Endothelial cell of umbilical vein (primary cell): ENCODE data around the gene ELAPOR2. TPM values are rescaled to one million over a fixed set of nuclear protein-coding genes. Genes with fewer than 3 reads are reported as not detected.

Experiments
- BruUV-seq: library from RNA; stranded (reverse); fragments of 400-500 nt; replicated peaks from 2 replicates; lab custom pipeline; 2021; lab: Mats Ljungman, UMichigan
- CTCF ChIA-PET: fragments of 300-600, 350-600 bp; sonication (Branson Sonifier 250); formaldehyde crosslinking; loops from one replicate; lab custom pipeline; 2021; ENCODE audit warnings: antibody characterized with exemption, inconsistent platforms; lab: Charles Lee
- POLR2A ChIA-PET: fragments of 300-600, 350-600 bp; sonication (Branson Sonifier 250); formaldehyde crosslinking; loops from one replicate; lab custom pipeline; 2021; ENCODE audit warnings: antibody characterized with exemption, inconsistent platforms; lab: Charles Lee
- DNase-seq: peaks from one replicate; pipeline ENCODE4 v3.0.0-alpha.2; 2011; ENCODE audit warnings: low read depth, low spot score
- FAIRE-seq: peaks from 2 replicates; lab custom pipeline; 2011; peaks lifted over from hg19 to GRCh38; lab: Jason Lieb, UNC
- H2AFZ ChIP-seq: 2 replicates; pipeline ENCODE4 v1.6.0; 2012; ENCODE audit warnings: low read depth, low read length, control low read depth, inconsistent platforms
- H3K27ac ChIP-seq: 2 replicates; pipeline ENCODE4 v1.5.1; 2011; ENCODE audit warnings: low read depth, mild to moderate bottlenecking, control low read depth, low read length, moderate library complexity; ENCODE audit not compliant: insufficient read depth
- H3K27me3 ChIP-seq, 2 experiments: 2 replicates each; pipeline versions ENCODE4 v1.6.0 to v1.6.1; 2011; ENCODE audit warnings: low read length in 2 of 2, mixed read lengths in 1 of 2; ENCODE audit not compliant: control insufficient read depth in 2 of 2, insufficient read depth in 2 of 2
- H3K36me3 ChIP-seq, 2 experiments: 2 replicates in 1 of 2; 3 replicates in 1 of 2; pipeline ENCODE4 v1.5.1; 2011; ENCODE audit warnings: low read length in 2 of 2, mild to moderate bottlenecking in 1 of 2, moderate library complexity in 1 of 2; ENCODE audit not compliant: control insufficient read depth in 2 of 2, insufficient read depth in 2 of 2; ENCODE audit errors: extremely low read depth in 1 of 2
- H3K4me1 ChIP-seq: 3 replicates; pipeline ENCODE4 v1.5.1; 2011; ENCODE audit warnings: mild to moderate bottlenecking, low read length; ENCODE audit not compliant: control insufficient read depth, insufficient read depth; ENCODE audit errors: extremely low read depth
- H3K4me2 ChIP-seq: 2 replicates; pipeline ENCODE4 v1.6.1; 2011; ENCODE audit warnings: low read length, control low read depth, mixed read lengths; ENCODE audit not compliant: insufficient read depth
- H3K4me3 ChIP-seq, 3 experiments: fragments of 200-600 bp in 1 of 3; sonication (generic), shearing (Covaris generic) in 1 of 3; replicated peaks in 1 of 3; 2 replicates each; pipeline ENCODE4 v1.5.1; 2011 to 2016; ENCODE audit warnings: control low read depth in 3 of 3, low read length in 3 of 3, mild to moderate bottlenecking in 2 of 3, inconsistent platforms in 1 of 3, low read depth in 1 of 3, moderate library complexity in 1 of 3; ENCODE audit not compliant: insufficient read depth in 1 of 3
- H3K79me2 ChIP-seq: 2 replicates; pipeline ENCODE4 v1.6.0; 2012; ENCODE audit warnings: low read length, inconsistent platforms; ENCODE audit not compliant: control insufficient read depth, insufficient read depth
- H3K9ac ChIP-seq: replicated peaks from 2 replicates; pipeline ENCODE3; 2011; ENCODE audit warnings: low read length, control low read depth; ENCODE audit not compliant: insufficient read depth; ENCODE audit errors: extremely low read depth
- H3K9me1 ChIP-seq: replicated peaks from 3 replicates; pipeline ENCODE4 v1.6.0; 2011; ENCODE audit warnings: mild to moderate bottlenecking, low read length; ENCODE audit not compliant: control insufficient read depth, insufficient read depth; ENCODE audit errors: extremely low read depth
- H3K9me3 ChIP-seq: replicated peaks from 2 replicates; pipeline ENCODE4 v1.5.1; 2012; ENCODE audit warnings: low read length, inconsistent platforms; ENCODE audit not compliant: control insufficient read depth, insufficient read depth
- H4K20me1 ChIP-seq: replicated peaks from 2 replicates; pipeline ENCODE3; 2011; ENCODE audit warnings: mild to moderate bottlenecking, low read length; ENCODE audit not compliant: control insufficient read depth, insufficient read depth; ENCODE audit errors: extremely low read depth
- EZH2 ChIP-seq: IDR thresholded peaks from 2 replicates; pipeline ENCODE4 v1.6.1; 2012; ENCODE audit warnings: borderline replicate concordance, low read depth, mild to moderate bottlenecking, moderate library complexity, low read length, inconsistent platforms; ENCODE audit not compliant: severe bottlenecking
- GATA2 ChIP-seq: IDR thresholded peaks from 2 replicates; pipeline ENCODE4 v1.7.0; 2011; ENCODE audit warnings: low read depth, mild to moderate bottlenecking, moderate library complexity, mixed read lengths, low read length; ENCODE audit not compliant: insufficient read length, insufficient read depth
- JUN ChIP-seq: IDR thresholded peaks from 2 replicates; pipeline ENCODE4 v1.6.1; 2011; ENCODE audit warnings: borderline replicate concordance, low read depth; ENCODE audit not compliant: insufficient read length, insufficient read depth
- MYC ChIP-seq: IDR thresholded peaks from one replicate; pipeline ENCODE4 v1.6.1; 2011; ENCODE audit warnings: mild to moderate bottlenecking, low read depth, low read length
- POLR2A ChIP-seq: IDR thresholded peaks from 2 replicates; pipeline ENCODE4 v1.6.1; 2012; ENCODE audit warnings: low read depth, mild to moderate bottlenecking, control low read depth, low read length
- POLR2AphosphoS5 ChIP-seq: IDR thresholded peaks from 2 replicates; pipeline ENCODE4 v1.6.1; 2012; ENCODE audit warnings: low read depth, mild to moderate bottlenecking, control low read depth, low read length, moderate library complexity; ENCODE audit not compliant: insufficient read depth
- dilution Hi-C: fragments of 300-500 bp; cut with MboI; formaldehyde crosslinking; loops from one replicate; pipeline ENCODE4 v1.15.0; 2019; ENCODE audit warnings: low sequenced_read_pairs; ENCODE audit not compliant: extremely low pct_ligation_motif_present
- intact Hi-C: fragments of 100-400 bp; cut with micrococcal nuclease; formaldehyde crosslinking; loops from one replicate; pipeline ENCODE4 v1.10.0; 2022
- polyA plus RNA-seq, 4 experiments: library from polyadenylated mRNA; depleted of rRNA in 3 of 4; stranded (reverse) in 3 of 4; unstranded in 1 of 4; fragments of >200 nt; gene quantifications; 2 replicates each; pipeline versions ENCODE4 v1.2.1 to v1.2.3, GENCODE V29; 2011 to 2012; ENCODE audit warnings: missing spikeins in 1 of 4
- total RNA-seq: library from RNA; stranded (reverse); gene quantifications from 2 replicates; pipeline ENCODE4 v1.2.3, GENCODE V29; 2021

ELAPOR2 gene
- total and polyA plus RNA-seq, 2 donors (not counting 3 experiments of a cell fraction or from before 2014, with no cell fraction given): 38.2 to 63.5 TPM

GRCh38 chr7:87067788-87068187 lies 8.3 kb upstream of the ELAPOR2 start:
- Histone ChIP-seq H3K4me3 (no peak overlapping the region), H3K4me2 (no peak overlapping the region), H3K27ac (no peak overlapping the region), H3K36me3 (no peaks in the 10 kb centered on the region), H3K27me3 (peaks cover 0 to 3% of the 10 kb centered on the region in 2 experiments), H4K20me1 (no peaks in the 10 kb centered on the region), H3K4me1 (no peaks in the 10 kb centered on the region), H3K9me3 (no peaks in the 10 kb centered on the region), H3K79me2 (no peaks in the 10 kb centered on the region), H3K9ac (no peak overlapping the region), H2AFZ (no peak overlapping the region), H3K9me1 (no peaks in the 10 kb centered on the region)
- ChIA-PET CTCF (no interaction called here), POLR2A (no interaction called here)
- DNase-seq (no peak), FAIRE-seq (no peak)
- no TSS peak for BruUV-seq
- TF ChIP-seq POLR2A (no peak), JUN (no peak), MYC (no peak), POLR2AphosphoS5 (no peak)
- intact Hi-C loops: no loop called here
- dilution Hi-C loops: no loop called here

- no peaks in the 10 kb centered on the region for H3K9me1 ChIP-seq
- H3K36me3 ChIP-seq: no peaks in the 10 kb centered on the region
- H3K9ac ChIP-seq: no peak overlapping the region
- peaks cover 42% of the 10 kb centered on the region for H3K4me1 ChIP-seq
- intact Hi-C loops (no loop called here), dilution Hi-C loops (no loop called here)
- peak overlapping the region in 1 of 3 experiments; percentile 67 for H3K4me3 ChIP-seq
- ChIA-PET CTCF (interaction anchor here (1.3 to 4.4 kb wide), 6 partner anchors 27 to 145 kb away, joined by 3 to 43 read pairs (median 7); partner anchors contain the start of gene DMTF1), POLR2A (interaction anchor here (4.1 kb wide), 1 partner anchor 92 kb away, joined by 14 read pairs; the partner anchor contains the start of gene DMTF1)
- DNase-seq (no peak), FAIRE-seq (no peak)
- H3K27ac ChIP-seq: no peak overlapping the region
- H4K20me1 ChIP-seq: no peaks in the 10 kb centered on the region
- peak overlapping the region; percentile 45 for H2AFZ ChIP-seq
- no TSS peak for BruUV-seq
- TF ChIP-seq POLR2AphosphoS5 (no peak), EZH2 (no peak), MYC (no peak), GATA2 (no peak)
- H3K9me3 ChIP-seq: no peaks in the 10 kb centered on the region
- H3K27me3 ChIP-seq: no peaks in the 10 kb centered on the region
- H3K4me2 ChIP-seq: peak overlapping the region; percentile 71
- H3K79me2 ChIP-seq: peaks cover 6% of the 10 kb centered on the region
These were observed 759 bp upstream of the ELAPOR2 start for GRCh38 chr7:87060288-87060537.
